ENCODE data around the gene EFR3B.
A peak's percentile ranks its signal among the peaks of the same experiment; 100 is the strongest.
"Not testable (repeated sequence)": the region's sequence is repeated elsewhere in the genome, so short reads cannot be mapped to it uniquely, and the experiment has no call there.

The EFR3B gene

DNA sequence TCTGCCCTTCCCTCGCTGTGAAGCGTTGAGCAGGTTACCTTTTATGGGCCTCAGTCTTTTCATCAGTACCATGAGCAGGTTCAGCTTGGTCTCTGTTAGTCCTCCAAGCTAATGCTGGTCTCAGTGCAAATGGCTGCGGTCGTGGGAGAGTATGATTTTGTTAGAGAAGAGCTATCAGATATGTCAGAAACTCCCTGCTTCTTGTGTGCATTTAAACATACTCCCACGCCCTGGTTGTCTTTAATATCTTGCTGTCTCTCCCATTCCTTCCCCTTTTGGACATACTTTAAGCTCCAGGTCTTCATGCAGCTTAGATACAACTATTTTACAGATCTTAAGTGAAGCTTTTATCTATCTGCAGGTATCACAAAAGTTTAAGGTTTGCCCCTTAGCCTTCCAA lies 62.9 kb downstream of the EFR3B start:
- no peak for DNase-seq (ENCODE audit: low spot score)
- FAIRE-seq, result no peak

DNA sequence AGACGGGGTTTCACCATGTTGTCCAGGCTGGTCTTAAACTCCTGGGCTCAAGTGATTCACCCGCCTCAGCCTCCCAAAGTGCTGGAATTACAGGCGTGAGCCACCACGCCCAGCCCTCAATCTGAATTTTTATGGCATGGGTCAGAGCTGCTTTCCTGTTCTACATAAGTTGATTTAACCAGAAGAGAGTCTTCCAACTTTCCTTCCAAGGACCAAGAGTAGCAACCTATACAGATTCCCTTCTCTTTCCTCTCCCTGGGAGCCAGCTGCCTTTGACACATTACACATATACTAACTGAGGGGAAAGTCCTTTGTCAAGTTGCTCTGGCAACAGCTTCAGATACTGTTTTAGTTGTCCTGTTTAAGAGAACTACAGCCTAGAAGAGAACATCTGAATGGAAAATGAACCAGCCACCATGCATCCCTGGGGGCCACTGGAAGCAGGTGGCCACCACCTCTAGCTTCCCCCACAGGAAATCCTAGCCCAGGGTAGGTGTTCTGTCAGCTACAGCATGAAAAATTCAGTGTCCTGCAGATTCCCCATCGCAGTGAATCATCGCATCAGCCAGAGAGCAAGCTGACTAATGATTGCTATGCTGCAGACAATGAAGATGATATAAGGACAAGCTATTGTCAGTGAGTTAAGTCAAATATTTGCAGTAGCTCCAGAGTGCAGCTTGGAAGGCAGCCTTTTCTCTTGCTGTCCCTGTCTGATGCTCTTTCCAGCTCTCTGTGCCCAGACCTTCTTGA lies 63.6 kb downstream of the EFR3B start:
- DNase-seq (ENCODE audit: low spot score) (peak; percentile 86), FAIRE-seq (peak; percentile 93)

DNA sequence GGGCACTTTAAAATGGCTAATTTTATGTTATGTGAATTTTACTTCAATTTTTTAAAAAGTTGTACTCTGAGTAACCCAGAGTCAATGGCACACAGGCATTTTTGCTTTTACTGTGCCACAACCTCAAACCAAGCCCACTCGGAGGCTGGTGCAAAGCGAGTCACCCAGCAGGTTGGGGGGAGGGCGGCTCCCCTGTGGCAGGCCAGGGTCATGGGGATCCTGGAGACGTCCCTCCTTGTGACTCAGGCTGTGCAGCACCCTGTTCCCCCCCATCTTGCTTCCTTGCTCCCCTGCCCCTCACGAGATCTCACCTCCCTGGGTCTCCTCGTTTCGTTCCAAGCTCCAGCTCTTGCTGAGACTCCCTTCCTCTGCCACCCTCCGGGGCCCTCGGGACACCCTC lies 67.9 kb downstream of the EFR3B start:
- FAIRE-seq, result no peak
- no peak for DNase-seq (ENCODE audit: low spot score)

DNA sequence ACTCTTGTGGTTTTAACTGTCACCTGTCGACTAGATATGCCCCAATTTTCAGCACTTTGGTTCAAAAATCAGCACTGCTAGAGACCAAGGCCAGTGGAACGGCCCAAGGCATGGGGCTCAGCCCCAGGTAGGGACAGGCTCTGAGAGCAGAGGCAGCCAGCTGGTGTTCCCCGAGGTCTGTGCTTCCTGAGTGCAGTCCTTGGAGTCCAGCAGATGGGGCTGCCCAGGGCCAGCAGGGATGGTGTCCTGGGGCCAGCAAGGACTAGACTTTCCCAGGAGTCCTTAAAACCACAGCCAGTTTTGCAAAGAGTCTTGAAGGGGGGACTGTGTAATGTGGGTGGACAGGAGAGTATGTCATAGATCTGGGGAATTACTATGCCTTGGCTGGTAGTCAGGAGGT lies 70.2 kb downstream of the EFR3B start:
- FAIRE-seq, result peak; percentile 23
- DNase-seq (ENCODE audit: low spot score), result no peak

DNA sequence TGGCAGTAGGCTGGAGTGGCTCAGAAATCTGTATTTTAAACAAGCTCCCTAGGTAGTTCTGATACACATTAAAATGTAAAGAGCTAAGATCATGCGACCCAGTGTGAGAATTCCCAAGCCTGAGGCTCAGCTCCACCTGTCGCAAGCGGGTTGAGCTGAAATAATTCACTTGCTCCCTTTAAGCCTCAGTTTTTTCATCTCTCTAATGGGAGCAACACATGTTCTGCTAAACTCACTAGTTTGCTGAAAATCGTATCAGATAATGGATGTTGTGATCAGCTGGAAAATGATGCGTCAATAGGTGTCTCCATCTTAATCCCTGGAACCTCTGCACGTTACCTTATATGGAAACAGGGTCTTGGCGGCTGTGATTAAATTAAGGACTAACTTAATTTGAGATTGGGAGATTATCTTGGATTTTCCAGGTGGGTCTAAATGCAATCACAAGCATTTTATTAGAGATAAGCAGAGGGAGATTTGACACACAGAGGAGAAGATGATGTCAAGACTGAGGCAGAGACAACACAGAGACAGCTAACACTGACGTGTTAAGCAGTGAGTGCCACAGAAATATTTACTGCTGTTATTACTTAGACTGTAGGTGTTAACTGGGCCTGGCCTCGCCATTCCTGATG lies 73.5 kb downstream of the EFR3B start:
- FAIRE-seq (no peak), DNase-seq (ENCODE audit: low spot score) (no peak)

DNA sequence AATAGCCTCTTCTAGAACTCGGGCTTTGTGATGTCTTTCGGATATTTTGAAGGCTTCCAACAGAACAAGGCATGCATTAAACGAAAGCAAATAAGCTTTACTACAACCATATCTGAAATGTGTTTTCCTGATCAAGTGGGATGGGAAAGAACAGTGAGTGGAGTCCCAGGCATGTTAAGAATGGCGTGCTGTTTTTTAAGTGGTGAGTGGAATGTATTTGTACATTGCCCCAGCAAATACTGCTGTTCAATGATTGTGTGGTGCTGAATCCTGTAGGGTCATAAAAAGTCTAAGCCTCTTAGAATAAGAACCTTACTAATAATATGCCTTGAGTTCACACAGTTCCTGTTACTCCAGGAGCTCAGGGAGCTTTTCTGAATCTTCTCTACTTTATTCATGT lies 74.0 kb downstream of the EFR3B start:
- FAIRE-seq (no peak), DNase-seq (ENCODE audit: low spot score) (no peak)

DNA sequence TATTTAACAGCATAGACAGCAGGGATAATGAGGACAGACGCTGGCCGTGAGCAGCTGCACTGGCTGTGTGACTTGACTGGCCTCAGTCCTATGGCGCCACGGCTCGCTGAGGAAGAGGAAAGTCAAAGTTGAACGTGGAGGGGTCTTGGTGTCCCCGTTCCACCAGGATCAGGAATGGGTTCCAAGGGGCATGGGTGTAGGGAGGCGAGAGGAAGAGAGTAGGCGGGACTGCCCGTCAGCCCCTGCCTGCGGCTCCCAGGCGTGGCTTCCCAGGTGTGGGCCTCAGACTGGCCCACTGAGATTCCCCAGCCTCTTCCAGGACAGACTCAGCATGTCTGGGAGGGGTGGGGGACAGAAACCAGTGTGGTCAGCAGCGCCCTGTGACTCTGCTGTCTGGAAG lies 75.1 kb downstream of the EFR3B start:
- DNase-seq (ENCODE audit: low spot score), result no peak
- FAIRE-seq, result no peak

DNA sequence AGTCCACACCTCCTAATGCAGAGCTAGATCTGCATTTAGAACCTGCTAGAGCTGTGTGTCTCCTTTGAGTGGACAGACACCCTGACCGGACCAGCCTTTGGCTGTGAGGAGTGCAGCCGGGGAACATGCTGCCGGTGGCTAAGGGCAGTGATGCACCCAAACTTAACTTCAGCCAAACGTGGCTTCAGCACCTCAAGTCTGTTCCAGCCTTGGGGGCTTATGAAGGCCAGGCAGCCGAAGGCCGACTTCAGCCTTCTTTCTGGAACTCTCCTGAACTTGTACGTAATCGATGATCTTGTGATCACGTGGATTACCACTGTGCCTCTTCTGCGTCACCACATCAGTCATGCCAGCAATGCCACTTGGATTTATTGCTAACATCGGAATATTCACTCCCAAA lies 77.4 kb downstream of the EFR3B start:
- DNase-seq (ENCODE audit: low spot score) (no peak), FAIRE-seq (no peak)

DNA sequence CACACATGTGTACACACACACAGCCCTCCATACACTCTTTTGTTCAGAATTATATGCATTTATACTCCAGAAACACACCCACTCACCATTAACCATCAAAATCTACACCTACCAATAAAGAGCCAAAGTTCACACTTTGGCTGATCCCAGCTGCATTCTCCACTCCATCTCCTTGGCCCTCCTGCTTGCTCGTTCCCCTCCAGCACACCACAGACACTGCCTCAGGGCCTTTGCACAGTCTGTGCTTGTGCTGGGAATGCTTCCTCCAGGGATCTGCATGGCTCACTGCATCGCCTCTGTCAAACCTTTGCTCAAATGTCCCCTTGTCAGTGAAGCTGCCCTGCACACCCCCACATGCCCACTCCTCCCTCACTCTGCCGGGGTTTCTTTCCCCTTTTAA lies 80.5 kb downstream of the EFR3B start:
- DNase-seq (ENCODE audit: low spot score) (no peak), FAIRE-seq (no peak)

DNA sequence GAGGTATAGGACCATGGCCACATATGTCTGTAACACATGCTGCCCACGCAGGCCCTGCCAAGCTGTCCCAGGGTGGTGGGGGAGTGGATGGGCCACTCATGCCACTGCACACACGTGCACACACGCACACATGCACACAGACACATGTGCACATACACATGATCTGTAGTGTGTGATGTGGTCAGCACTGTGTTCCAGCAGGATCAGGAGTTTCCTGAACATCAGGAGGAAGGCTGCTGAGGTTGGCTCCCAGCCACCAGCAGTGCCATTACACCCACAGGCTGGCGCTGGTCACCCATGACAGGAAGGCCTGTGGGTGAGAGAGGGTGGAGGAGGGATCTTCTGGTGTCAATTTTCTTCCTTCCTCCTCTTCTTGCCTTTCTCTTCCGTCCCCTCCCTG lies 81.8 kb downstream of the EFR3B start:
- FAIRE-seq, result peak; percentile 77
- DNase-seq (ENCODE audit: low spot score), result no peak

DNA sequence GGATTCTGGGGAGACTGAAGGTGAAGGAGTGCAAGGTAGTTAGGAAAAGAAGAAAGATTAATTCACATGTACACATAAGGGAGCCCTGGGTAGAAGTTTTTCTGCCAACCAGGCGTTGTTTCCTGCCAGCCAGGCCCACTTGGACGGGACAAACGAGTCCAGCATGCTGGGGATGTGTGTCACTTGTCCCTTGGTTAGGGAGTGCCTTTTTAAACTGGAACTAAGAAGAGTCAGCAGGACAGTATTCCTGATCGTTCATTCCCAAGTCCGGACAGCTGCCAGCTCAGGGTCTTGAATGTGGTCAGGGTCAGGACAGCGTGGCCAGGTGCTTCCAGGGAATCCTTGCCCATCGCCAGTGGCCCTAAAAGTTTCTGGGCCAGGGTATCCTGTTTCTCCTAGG lies 83.3 kb downstream of the EFR3B start:
- FAIRE-seq, result no peak
- no peak for DNase-seq (ENCODE audit: low spot score)

DNA sequence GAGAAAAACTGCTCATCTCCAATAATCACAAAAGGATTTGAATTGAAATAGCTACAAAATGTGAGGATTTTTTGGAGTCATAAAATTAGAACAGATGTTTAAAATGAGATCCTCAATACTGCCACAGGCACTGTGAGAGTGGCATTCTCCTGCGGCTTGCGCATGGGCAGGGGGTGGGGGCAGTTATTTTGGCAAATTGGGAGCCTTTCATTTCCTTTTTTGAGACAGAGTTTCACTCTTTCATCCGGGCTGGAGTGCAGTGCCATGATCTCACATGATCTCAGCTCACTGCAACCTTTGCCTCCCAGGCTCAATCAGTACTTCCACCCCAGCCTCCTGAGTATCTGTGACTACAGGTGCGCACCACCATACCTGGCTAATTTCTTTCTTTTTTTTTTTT lies 84.1 kb downstream of the EFR3B start:
- DNase-seq (ENCODE audit: low spot score), result no peak
- FAIRE-seq, result no peak

DNA sequence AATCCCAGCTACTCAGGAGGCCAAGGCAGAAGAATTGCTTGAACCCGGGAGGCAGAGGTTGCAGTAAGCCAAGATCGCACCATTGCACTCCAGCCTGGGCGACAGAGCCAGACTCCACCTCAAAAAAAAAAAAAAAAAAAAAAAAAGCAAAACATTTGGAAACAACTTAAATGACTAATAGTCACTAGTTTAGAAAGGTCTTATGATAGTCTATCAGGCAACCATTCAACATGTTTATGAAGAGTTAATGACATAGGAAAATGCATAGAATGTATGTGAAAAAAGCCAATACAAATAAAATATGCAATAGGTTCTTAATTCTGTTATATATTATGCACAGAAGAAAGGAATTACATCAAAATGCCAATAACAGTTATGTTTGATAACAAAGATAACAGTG lies 85.2 kb downstream of the EFR3B start:
- not testable (repeated sequence) for DNase-seq (ENCODE audit: low spot score); FAIRE-seq

DNA sequence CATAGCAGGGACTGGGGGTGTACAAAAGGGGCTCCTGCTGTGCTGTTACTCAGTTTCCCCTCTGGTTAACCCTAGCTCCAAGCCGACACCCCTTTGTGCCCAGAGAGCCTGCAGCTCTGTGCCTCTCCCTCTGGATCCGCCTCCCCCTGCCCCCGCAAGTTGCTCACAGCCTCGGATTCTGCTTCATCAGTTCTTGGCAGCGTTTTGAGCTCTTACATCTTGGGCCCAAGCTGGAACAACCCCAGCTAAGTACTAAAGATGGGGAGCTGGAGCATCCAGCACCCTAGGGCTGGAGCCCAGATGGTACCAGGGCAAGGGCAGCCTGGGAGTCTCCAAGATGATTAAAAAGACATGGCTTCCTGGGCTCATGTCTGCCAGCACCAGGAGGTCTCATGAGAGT lies 85.8 kb downstream of the EFR3B start:
- no peak for FAIRE-seq
- DNase-seq (ENCODE audit: low spot score), result no peak

DNA sequence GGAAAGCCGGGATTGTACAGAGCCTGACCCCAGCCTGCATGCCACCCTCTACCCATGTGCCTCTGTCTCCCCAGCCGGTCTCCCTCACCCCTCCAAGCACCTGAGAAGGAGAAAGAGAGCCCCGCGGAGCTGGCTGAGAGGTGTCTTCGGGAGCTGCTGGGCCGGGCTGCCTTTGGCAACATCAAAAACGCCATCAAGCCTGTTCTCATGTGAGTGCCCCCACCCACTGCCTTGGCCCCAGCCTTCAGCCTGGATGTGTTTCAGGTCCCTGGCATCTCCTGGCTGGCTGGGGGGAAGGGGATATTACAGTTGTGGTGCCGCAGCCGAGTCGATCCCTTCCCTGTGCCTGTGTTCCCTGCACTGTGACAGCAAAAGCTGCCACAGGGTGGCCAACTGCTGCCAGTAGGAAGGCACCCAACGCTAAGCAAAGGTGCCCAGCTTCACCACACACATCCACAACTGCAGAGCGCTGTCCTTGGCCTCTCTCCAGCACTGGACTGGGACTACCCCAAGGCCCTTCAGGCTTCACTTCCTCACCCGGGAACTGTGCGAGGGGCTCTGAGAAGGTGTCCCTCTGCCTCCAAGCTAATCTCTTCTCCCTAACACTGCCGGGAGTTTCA lies 88.1 kb downstream of the EFR3B start:
- FAIRE-seq (no peak), DNase-seq (ENCODE audit: low spot score) (no peak)

DNA sequence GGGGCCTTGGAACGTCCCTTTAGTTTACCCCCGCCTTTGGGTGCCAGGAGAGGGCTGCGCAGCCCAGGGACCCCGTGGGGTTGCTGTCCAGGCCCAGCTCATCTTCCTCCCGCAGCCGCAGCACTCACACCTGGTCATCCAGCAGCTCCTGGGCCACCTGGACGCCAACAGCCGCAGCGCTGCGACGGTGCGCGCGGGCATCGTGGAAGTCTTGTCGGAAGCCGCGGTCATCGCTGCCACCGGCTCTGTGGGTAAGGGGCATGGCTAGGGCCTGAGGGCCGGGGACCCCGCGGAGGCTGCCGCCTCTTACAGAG lies 89.3 kb downstream of the EFR3B start:
- DNase-seq (ENCODE audit: low spot score), result no peak
- no peak for FAIRE-seq

DNA sequence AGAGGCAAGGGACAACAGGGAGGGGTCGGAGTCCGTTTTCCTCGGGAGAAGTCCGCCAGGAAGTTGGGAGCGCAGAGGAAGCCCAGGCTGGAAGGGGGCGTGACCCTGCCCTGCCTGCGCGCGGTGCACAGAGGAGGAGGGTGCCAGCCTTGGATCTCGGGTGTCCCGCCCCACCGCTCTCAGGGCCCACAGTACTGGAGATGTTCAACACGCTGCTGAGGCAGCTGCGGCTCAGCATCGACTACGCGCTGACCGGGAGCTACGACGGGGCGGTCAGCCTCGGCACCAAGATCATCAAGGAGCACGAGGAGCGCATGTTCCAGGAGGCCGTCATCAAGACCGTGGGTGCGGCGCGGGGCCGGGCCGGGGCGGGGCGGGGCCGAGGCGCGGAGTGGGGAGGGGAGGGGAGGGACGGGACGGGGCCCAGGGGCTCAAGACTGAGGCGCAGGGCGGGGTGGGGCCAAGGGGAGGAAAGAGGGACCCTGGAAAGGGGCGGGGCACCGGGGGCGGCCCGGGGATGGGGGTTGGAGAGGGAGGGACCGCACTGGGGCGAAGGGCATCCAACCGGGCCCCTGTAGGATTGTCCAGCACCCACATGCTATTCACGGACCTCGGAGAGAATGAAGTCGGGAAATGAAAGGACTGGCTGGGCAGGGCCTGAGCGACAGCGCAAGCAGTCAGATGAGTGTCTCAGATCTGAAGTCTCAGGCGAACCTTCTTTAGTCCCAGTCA lies 89.9 kb downstream of the EFR3B start:
- no peak for DNase-seq (ENCODE audit: low spot score)
- peak; percentile 53 for FAIRE-seq

DNA sequence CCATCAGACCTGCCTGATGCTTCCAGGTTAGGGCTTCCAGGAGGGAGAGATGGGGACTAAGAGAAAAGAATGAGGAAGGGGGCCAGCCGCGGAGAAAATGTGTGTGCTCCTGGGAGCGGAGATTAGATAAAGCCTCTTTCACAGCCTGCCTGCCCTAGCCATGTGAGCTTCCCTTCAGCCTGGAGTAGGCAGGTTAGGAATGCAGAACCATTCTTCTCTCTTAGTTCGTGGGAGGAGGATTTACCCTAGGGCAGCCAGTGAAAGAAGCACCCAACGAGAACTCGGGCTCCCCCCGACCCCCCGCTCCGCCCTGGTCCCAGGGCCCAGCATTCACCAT lies 90.4 kb downstream of the EFR3B start:
- DNase-seq (ENCODE audit: low spot score), result no peak

DNA sequence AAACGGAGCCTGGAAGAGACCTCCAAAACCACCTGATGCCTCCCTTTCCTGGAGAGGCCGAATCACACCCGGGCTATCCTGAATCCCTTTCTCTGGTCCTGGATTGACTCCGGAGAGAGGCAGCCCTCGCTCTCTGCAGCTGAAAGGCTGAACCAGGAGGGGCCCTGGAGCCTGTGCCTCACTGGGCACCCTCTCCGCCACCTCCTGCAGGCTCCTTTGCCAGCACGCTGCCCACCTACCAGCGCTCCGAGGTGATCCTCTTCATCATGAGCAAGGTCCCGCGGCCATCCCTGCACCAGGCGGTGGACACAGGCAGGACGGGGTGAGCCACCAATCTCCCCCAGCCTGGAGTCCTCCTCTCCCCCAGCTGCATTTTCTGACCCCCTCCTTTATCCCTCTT lies 90.8 kb downstream of the EFR3B start:
- FAIRE-seq (no peak), DNase-seq (ENCODE audit: low spot score) (no peak)

More for the DNA sequence above, 90.4 kb downstream of the EFR3B start:
- FAIRE-seq, result no peak

DNA sequence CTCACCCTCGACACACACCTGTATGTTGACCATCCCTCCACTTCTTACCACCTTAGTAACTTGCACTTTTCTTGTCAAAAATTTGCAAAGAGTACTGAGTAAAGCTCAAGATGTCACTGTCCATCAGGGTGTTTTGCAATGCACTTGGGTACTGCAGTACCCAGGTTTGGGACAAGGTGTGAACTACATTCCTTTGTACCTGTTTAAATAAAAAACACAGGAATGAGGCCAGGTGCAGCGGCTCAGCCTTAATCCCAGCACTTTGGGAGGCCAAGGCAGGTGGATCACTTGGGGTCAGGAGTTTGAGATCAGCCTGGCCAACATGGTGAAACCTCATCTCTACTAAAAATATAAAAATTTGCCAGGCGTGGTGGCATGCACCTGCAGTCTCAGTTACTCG lies 98.7 kb downstream of the EFR3B start:
- FAIRE-seq; DNase-seq (ENCODE audit: low spot score): not testable (repeated sequence)

DNA sequence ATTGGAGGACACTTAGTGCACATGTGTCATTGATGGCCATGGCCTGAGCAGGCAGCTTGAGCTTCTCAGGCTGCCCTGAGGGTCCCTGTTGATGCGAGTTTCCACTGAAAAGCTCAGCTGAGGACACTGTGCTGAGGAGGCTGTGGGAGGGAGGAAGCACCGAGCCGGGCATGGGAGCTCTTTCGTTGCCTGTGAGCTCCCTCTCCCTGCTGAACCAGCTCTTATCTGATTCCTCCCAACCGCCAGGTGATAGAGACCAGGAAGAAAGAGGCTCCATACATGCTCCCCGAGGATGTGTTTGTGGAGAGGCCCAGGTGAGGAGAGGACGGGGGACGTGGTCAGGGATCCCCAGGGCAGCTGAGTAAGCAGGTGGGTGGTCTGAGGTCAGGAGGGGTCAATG lies 99.2 kb downstream of the EFR3B start:
- no peak for FAIRE-seq
- DNase-seq (ENCODE audit: low spot score), result no peak

DNA sequence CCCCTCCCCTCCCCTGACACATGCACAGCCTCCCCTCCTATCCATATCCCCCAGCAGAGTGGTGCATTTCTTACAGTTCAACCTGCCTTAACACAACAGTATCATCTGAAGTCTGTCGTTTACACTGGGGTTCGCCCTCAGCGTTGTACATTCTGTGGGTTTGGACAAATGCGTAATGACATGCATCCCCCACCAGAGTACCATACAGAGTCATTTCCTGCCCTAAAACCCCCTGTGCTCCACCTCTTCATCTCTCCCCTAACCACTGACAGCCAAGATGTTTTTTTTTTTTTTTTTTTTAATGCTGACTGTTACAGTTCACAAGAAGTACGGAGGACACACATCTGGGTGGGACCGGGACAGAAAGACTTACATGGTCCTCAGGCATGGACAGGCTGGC lies 103.9 kb downstream of the EFR3B start:
- DNase-seq (ENCODE audit: low spot score) (no peak), FAIRE-seq (no peak)

Data from urothelium cell line (cell line).